Measurements from ENCODE around the gene STXBP5. TPM values are rescaled to one million over a fixed set of nuclear protein-coding genes. Genes with fewer than 3 reads are reported as not detected.
A peak's percentile ranks its signal among the peaks of the same experiment; 100 is the strongest.

The STXBP5 gene
- total and polyA plus RNA-seq, 2 of the 13 experiments (the other 11 are each of a cell fraction or from before 2014, with no cell fraction given), result 8.8 to 19.4 TPM

- TF ChIP-seq RAD21 (CRISPR knock-in tag; IDR thresholded peaks at IDR 0.05) (peak; percentile 31), ZFP36 (IDR thresholded peaks at IDR 0.05; ENCODE audit: borderline replicate concordance, low read depth, low read length, partially characterized antibody) (no peak), ZNF512B (CRISPR knock-in tag; IDR thresholded peaks at IDR 0.05; ENCODE audit: borderline replicate concordance) (0 out of 2 replicates have a peak, but pooled peaks have one; percentile 17), ZNF431 (CRISPR knock-in tag; IDR thresholded peaks at IDR 0.05; ENCODE audit: borderline replicate concordance, low read depth) (0 out of 2 replicates have a peak, but pooled peaks have one; percentile 45), SP140L (CRISPR knock-in tag; IDR thresholded peaks at IDR 0.05; ENCODE audit: borderline replicate concordance) (peak; percentile 69; the same call in 1 of the 2 replicates), USF2 (IDR thresholded peaks at IDR 0.05; ENCODE audit: low read depth, low read length) (no peak), USF2 (CRISPR knock-in tag; IDR thresholded peaks at IDR 0.05; ENCODE audit: borderline replicate concordance) (no peak), GLMP (CRISPR knock-in tag; IDR thresholded peaks at IDR 0.05; ENCODE audit: borderline replicate concordance) (no peak), EEA1 (CRISPR knock-in tag; IDR thresholded peaks at IDR 0.05; ENCODE audit: borderline replicate concordance) (peak; percentile 68; the same call in 1 of the 2 replicates), YY1 (IDR thresholded peaks at IDR 0.05; ENCODE audit: insufficient read depth, insufficient replicate concordance, low read depth, low read length) (peak; percentile 58), LCORL (IDR thresholded peaks at IDR 0.05) (no peak), LCORL (CRISPR knock-in tag; IDR thresholded peaks at IDR 0.05) (peak; percentile 50; the same call in 1 of the 2 replicates), NR2F2 (IDR thresholded peaks at IDR 0.05; ENCODE audit: borderline replicate concordance, low read depth) (no peak), SOX13 (IDR thresholded peaks at IDR 0.05) (no peak), SOX13 (CRISPR knock-in tag; conservative IDR thresholded peaks at IDR 0.05 in 1 of 2, IDR thresholded peaks at IDR 0.05 in 1 of 2) (0 out of 4 replicates have a peak, but pooled peaks of 1 of the 2 experiments have one; percentile 4), ZFP41 (CRISPR knock-in tag; IDR thresholded peaks at IDR 0.05; ENCODE audit: borderline replicate concordance) (no peak), ZBTB3 (CRISPR knock-in tag; IDR thresholded peaks at IDR 0.05; ENCODE audit: borderline replicate concordance, low read depth) (no peak), ZIK1 (CRISPR knock-in tag; IDR thresholded peaks at IDR 0.05; ENCODE audit: borderline replicate concordance, low read depth) (no peak), PHB2 (IDR thresholded peaks at IDR 0.05; ENCODE audit: partially characterized antibody) (no peak), ZBTB20 (CRISPR knock-in tag; IDR thresholded peaks at IDR 0.05; ENCODE audit: borderline replicate concordance, low read depth) (no peak), ZNF740 (CRISPR knock-in tag; IDR thresholded peaks at IDR 0.05) (no peak; the same call in 1 of the 2 replicates), GPN1 (CRISPR knock-in tag; IDR thresholded peaks at IDR 0.05; ENCODE audit: borderline replicate concordance) (no peak)
Observed at GRCh38 chr6:147203311-147204059, 732 bp upstream of the STXBP5 start (continued).
